HG03469 (cell line): Measurements from ENCODE around the gene GRM1.

ENCODE experiments used
- ATAC-seq: cut with Tn5 transposase; IDR thresholded peaks from one replicate; pipeline ENCODE4 v1.9.1; 2021; ENCODE audit warnings: mild to moderate bottlenecking, moderate library complexity, moderate number of reproducible peaks; ENCODE audit not compliant: unreplicated experiment

Gene GRM1

GRCh38 chr6:146361128-146361924, 332.5 kb downstream of the GRM1 start:
- no peak for ATAC-seq

GRCh38 chr6:146363838-146364607, 335.2 kb downstream of the GRM1 start:
- ATAC-seq = no peak

GRCh38 chr6:146364816-146365594, 336.1 kb downstream of the GRM1 start:
- ATAC-seq = no peak

GRCh38 chr6:146367061-146367460, 338.2 kb downstream of the GRM1 start:
- no peak for ATAC-seq

- no peak for ATAC-seq
Measured at GRCh38 chr6:146369866-146370265, 341.0 kb downstream of the GRM1 start.

- ATAC-seq = no peak
Measured at GRCh38 chr6:146381486-146381885, 352.6 kb downstream of the GRM1 start.

GRCh38 chr6:146388736-146389364, 360.0 kb downstream of the GRM1 start:
- no peak for ATAC-seq

GRCh38 chr6:146389740-146390139, 360.9 kb downstream of the GRM1 start:
- no peak for ATAC-seq

- no peak for ATAC-seq
Measured at GRCh38 chr6:146397638-146398037, 368.8 kb downstream of the GRM1 start.

- no peak for ATAC-seq
Measured at GRCh38 chr6:146402476-146402875, 373.6 kb downstream of the GRM1 start.

GRCh38 chr6:146408583-146408982, 379.7 kb downstream of the GRM1 start:
- ATAC-seq = no peak

GRCh38 chr6:146410851-146411595, 382.2 kb downstream of the GRM1 start:
- ATAC-seq = no peak

GRCh38 chr6:146419576-146419975, 390.7 kb downstream of the GRM1 start:
- ATAC-seq = no peak

- no peak for ATAC-seq
Measured at GRCh38 chr6:146420255-146420654, 391.4 kb downstream of the GRM1 start.

- no peak for ATAC-seq
Measured at GRCh38 chr6:146422789-146423375, 394.0 kb downstream of the GRM1 start.

- no peak for ATAC-seq
Measured at GRCh38 chr6:146423452-146423851, 394.6 kb downstream of the GRM1 start.

GRCh38 chr6:146426516-146426915, 397.7 kb downstream of the GRM1 start:
- ATAC-seq = no peak

GRCh38 chr6:146429831-146430230, 401.0 kb downstream of the GRM1 start:
- ATAC-seq = no peak

- no peak for ATAC-seq
Measured at GRCh38 chr6:146433881-146434731, 405.2 kb downstream of the GRM1 start.
